Measurements from ENCODE around the gene DBNDD1. TPM values are rescaled to one million over a fixed set of nuclear protein-coding genes. Genes with fewer than 3 reads are reported as not detected.

The DBNDD1 gene
- total and polyA plus RNA-seq, 5 donors, result 1.7 to 2.5 (median 2.2) TPM

DNA sequence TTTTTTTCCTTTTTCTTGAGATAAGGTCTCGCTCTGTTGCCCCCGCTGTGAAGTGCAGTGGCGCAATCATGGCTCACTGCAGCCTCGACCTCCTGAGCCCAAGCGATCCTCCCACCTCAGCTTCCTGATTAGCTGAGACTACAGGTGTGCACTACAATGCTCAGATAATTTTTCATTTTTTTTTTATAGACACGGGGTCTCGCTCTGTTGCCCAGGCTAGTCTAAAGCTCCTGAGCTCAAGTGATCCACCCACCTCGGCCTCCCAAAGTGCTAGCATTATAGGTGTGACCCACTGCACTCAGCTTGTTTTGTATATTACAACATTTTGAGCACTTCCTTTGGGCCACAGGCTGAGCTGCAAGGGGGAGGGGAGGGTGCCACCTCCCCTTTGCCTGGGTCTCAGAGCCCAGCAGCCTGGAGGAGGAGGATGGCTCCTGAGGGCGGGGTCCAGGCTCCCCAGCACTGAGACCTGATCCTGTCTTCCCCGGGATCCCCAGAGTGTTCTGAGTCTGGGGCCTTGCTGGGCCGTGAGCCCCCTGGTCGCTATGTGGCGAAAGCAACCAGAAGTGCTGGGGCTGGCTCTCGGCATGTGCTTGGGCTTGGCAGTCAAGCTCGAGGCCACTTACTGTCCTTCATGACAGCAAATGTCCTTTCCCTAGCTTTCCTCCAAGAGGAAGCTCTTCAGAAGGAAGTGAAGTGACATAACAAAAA lies 62.6 kb downstream of the DBNDD1 start:
- no peak overlapping the region for H3K27ac ChIP-seq (ENCODE audit: low read length)
- H3K27me3 ChIP-seq (ENCODE audit: control insufficient read depth, insufficient read depth), result no peaks in the 10 kb centered on the region
- H3K4me3 ChIP-seq (ENCODE audit: low read length), result no peak overlapping the region
- ATAC-seq (peak in 1 of 2 donors; percentile 9), DNase-seq (no peak)
- WGBS, result 88% methylated on average over 15 of the region's 15 CpGs
- H3K4me1 ChIP-seq (ENCODE audit: control insufficient read depth, insufficient read depth, low read length), result no peaks in the 10 kb centered on the region
- intact Hi-C loops (cut with DNase I), result no loop called here
- no peaks in the 10 kb centered on the region for H3K9me3 ChIP-seq (ENCODE audit: control insufficient read depth, low read length)

DNA sequence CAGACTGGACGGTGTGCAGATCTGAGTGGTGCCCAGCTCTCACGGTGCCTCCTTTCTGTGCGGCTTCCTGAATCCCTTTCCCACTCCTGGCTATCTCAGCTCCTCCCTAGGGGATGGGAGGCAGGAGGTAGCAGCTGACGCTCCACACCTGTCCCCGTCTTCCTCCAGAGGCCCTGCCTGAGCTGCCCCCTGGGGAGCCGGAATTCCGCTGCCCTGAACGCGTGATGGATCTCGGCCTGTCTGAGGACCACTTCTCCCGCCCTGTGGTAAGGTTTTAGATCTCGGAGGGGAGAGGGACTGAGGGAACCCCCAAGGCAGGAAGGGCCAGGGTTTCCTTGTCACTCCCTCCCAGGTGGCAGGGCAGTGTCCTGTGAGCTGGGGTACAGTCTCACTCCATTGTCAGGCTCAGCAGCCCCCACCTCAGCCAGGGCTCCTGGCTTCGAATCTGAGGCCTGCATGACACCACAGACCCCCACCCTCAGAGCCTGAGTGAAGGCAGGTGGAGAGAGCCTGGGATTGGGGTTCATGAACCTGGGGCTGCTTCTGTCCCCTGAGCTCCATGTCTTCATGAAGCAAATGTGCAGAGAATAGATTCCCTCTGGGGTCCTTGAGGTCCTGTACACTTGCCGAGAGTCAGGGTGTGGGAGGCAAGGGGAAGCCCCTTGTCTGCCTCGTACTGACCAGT lies 64.1 kb downstream of the DBNDD1 start:
- Histone ChIP-seq H3K27ac (ENCODE audit: low read length) (no peak overlapping the region), H3K9me3 (ENCODE audit: control insufficient read depth, low read length) (no peaks in the 10 kb centered on the region), H3K27me3 (ENCODE audit: control insufficient read depth, insufficient read depth) (no peaks in the 10 kb centered on the region), H3K4me3 (ENCODE audit: low read length) (no peak overlapping the region), H3K4me1 (ENCODE audit: control insufficient read depth, insufficient read depth, low read length) (no peaks in the 10 kb centered on the region)
- DNase-seq (no peak), ATAC-seq (no peak)
- WGBS, result 86% methylated on average over 15 of the region's 15 CpGs
- intact Hi-C loops (cut with DNase I), result no loop called here

Other genes with a start within 250 kb of the DBNDD1 start
- gene FANCA, start 202.8 kb downstream of the DBNDD1 start, total RNA-seq, result 1 to 10 TPM; 1.8 to 4.4 (median 2.6) TPM
- 2.4 TPM for gene FANCA, start 202.8 kb downstream of the DBNDD1 start, polyA plus RNA-seq
- gene SPIRE2, start 191.0 kb downstream of the DBNDD1 start, total RNA-seq, result 1 to 10 TPM; 1.7 to 3.1 (median 2.6) TPM
- 1.4 TPM for gene SPIRE2, start 191.0 kb downstream of the DBNDD1 start, polyA plus RNA-seq
- gene TCF25, start 145.9 kb downstream of the DBNDD1 start, total RNA-seq, result 100 to 1,000 TPM in 3 of 4 donors, 10 to 100 TPM in 1; 97.2 to 137 (median 103) TPM
- 73.5 TPM for gene TCF25, start 145.9 kb downstream of the DBNDD1 start, polyA plus RNA-seq
- 1 to 10 TPM; 1.3 to 2.6 (median 1.7) TPM for gene MC1R, start 100.6 kb downstream of the DBNDD1 start, total RNA-seq
- gene MC1R, start 100.6 kb downstream of the DBNDD1 start, polyA plus RNA-seq, result 1.5 TPM
- gene TUBB3, start 96.1 kb downstream of the DBNDD1 start, total RNA-seq, result 1 to 10 TPM; 1.1 to 6.6 (median 1.9) TPM
- 2.1 TPM for gene TUBB3, start 96.1 kb downstream of the DBNDD1 start, polyA plus RNA-seq
- 10 to 100 TPM; 41.4 to 60.0 (median 47.4) TPM for gene DEF8, start 70.7 kb downstream of the DBNDD1 start, total RNA-seq
- 65.4 TPM for gene DEF8, start 70.7 kb downstream of the DBNDD1 start, polyA plus RNA-seq
- gene PRDM7, start 57.9 kb upstream of the DBNDD1 start, total RNA-seq, result not detected
- not detected for gene PRDM7, start 57.9 kb upstream of the DBNDD1 start, polyA plus RNA-seq

All from right cardiac atrium (tissue), 5 donors.